GM18517 (cell line): Measurements from ENCODE around the gene CORO2A.

ENCODE experiments used
- ATAC-seq: cut with Tn5 transposase; IDR thresholded peaks from one replicate; pipeline ENCODE4 v1.9.1; 2021; ENCODE audit warnings: mild to moderate bottlenecking, moderate library complexity; ENCODE audit not compliant: unreplicated experiment

Gene CORO2A

GRCh38 chr9:98220911-98221310, 28.5 kb upstream of the CORO2A start:
- no peak for ATAC-seq

GRCh38 chr9:98219794-98220370, 27.4 kb upstream of the CORO2A start:
- no peak for ATAC-seq

- no peak for ATAC-seq
Observed at GRCh38 chr9:98219364-98219716, 26.9 kb upstream of the CORO2A start.

- ATAC-seq: no peak
Observed at GRCh38 chr9:98218562-98219363, 26.3 kb upstream of the CORO2A start.

GRCh38 chr9:98217255-98217654, 24.8 kb upstream of the CORO2A start:
- ATAC-seq: no peak

GRCh38 chr9:98216391-98216790, 24.0 kb upstream of the CORO2A start:
- no peak for ATAC-seq

- ATAC-seq: no peak
Observed at GRCh38 chr9:98215821-98216220, 23.4 kb upstream of the CORO2A start.

GRCh38 chr9:98215271-98215670, 22.8 kb upstream of the CORO2A start:
- ATAC-seq: no peak

GRCh38 chr9:98214811-98215210, 22.4 kb upstream of the CORO2A start:
- ATAC-seq: no peak

GRCh38 chr9:98211260-98211659, 18.8 kb upstream of the CORO2A start:
- ATAC-seq: no peak

GRCh38 chr9:98210435-98210834, 18.0 kb upstream of the CORO2A start:
- no peak for ATAC-seq

- ATAC-seq: no peak
Observed at GRCh38 chr9:98209530-98209929, 17.1 kb upstream of the CORO2A start.

- no peak for ATAC-seq
Observed at GRCh38 chr9:98208635-98209034, 16.2 kb upstream of the CORO2A start.

GRCh38 chr9:98207606-98208005, 15.2 kb upstream of the CORO2A start:
- ATAC-seq: no peak

- ATAC-seq: no peak
Observed at GRCh38 chr9:98206754-98207153, 14.3 kb upstream of the CORO2A start.

- ATAC-seq: no peak
Observed at GRCh38 chr9:98204692-98205091, 12.3 kb upstream of the CORO2A start.

- ATAC-seq: no peak
Observed at GRCh38 chr9:98203153-98203552, 10.7 kb upstream of the CORO2A start.

- ATAC-seq: no peak
Observed at GRCh38 chr9:98202252-98202651, 9.8 kb upstream of the CORO2A start.

- no peak for ATAC-seq
Observed at GRCh38 chr9:98201749-98202148, 9.3 kb upstream of the CORO2A start.

- ATAC-seq: no peak
Observed at GRCh38 chr9:98201102-98201501, 8.7 kb upstream of the CORO2A start.

GRCh38 chr9:98199388-98200033, 7.1 kb upstream of the CORO2A start:
- no peak for ATAC-seq

- ATAC-seq: no peak
Observed at GRCh38 chr9:98195671-98196070, 3.2 kb upstream of the CORO2A start.
